GM12873 (cell line): ENCODE data around the gene PLEKHO2.

ENCODE experiments used
- TF ChIP-seq, protein P1 (sequence below): IDR thresholded peaks from 2 replicates; pipeline ENCODE4 v1.5.1; 2012; ENCODE audit warnings: low read depth, mild to moderate bottlenecking, moderate library complexity, low read length, control low read depth; ENCODE audit not compliant: insufficient read depth; ENCODE audit errors: missing control alignments

Gene PLEKHO2

GRCh38 chr15:64824929-64825430, 16.7 kb upstream of the PLEKHO2 start:
- TF ChIP-seq, protein P1, sequence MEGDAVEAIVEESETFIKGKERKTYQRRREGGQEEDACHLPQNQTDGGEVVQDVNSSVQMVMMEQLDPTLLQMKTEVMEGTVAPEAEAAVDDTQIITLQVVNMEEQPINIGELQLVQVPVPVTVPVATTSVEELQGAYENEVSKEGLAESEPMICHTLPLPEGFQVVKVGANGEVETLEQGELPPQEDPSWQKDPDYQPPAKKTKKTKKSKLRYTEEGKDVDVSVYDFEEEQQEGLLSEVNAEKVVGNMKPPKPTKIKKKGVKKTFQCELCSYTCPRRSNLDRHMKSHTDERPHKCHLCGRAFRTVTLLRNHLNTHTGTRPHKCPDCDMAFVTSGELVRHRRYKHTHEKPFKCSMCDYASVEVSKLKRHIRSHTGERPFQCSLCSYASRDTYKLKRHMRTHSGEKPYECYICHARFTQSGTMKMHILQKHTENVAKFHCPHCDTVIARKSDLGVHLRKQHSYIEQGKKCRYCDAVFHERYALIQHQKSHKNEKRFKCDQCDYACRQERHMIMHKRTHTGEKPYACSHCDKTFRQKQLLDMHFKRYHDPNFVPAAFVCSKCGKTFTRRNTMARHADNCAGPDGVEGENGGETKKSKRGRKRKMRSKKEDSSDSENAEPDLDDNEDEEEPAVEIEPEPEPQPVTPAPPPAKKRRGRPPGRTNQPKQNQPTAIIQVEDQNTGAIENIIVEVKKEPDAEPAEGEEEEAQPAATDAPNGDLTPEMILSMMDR, result no peak

- TF ChIP-seq, protein P1, result no peak
Observed at GRCh38 chr15:64825431-64826294, 16.1 kb upstream of the PLEKHO2 start, which contains the start of gene PIF1. TSS of gene PIF1 (minus strand) at chr15:64825647. CDS start at chr15:64824335, 1,312 bp downstream.

DNA sequence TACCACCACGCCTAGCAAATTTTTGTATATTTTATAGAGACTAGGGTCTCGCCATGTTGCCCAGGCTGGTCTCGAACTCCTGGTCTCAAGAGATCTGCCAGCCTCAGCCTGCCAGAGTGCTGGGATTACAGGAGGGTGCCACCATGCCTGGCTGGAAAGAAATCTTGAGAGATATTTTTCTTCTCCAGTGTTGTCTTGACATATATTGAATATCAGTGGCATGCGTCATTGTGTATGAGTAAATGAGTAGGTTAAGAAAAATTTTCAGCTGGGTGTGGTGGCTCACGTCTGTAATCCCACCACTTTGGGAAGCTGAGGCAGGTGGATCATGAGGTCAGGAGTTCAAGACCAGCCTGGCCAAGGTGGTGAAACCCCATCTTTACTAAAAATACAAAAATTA, 12.7 kb upstream of the PLEKHO2 start:
- TF ChIP-seq, protein P1, result no peak

GRCh38 chr15:64833690-64834089, 8.0 kb upstream of the PLEKHO2 start:
- TF ChIP-seq, protein P1, result no peak

- TF ChIP-seq, protein P1, result no peak
Observed at GRCh38 chr15:64836023-64836536, 5.6 kb upstream of the PLEKHO2 start.

DNA sequence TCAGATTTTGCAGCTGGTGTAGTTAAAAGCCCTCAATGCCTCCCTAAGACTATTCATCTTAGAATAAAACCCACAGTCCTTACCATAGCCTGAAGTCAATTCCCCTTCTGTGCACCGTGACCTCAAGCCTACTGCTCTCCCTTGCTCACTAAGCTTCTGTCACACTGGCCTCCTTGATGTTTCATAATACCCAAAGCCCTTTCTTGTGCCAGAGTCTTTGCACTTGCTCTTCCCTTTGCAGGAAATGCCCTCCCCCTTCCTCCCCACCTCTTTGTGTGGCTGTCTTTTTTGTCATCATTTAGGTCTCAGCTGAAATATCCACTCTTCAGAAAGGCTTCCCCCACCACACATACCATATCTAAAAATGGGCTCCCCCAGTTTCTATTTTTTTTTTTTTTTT, 4.2 kb upstream of the PLEKHO2 start:
- TF ChIP-seq, protein P1, result no peak

DNA sequence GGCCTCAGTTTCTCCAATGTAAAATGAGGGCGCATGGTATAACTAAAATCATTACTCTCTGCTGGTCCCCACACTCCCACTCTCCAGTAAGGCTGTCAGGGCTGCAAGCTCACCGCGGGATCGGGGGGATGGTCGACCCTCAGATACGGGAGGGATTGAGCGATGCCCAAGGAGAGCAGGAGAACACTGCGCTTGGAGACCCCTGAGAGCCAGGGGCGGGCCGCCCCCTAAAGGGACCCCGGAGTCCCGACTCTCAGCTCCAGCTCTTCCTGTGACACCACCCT, 713 bp upstream of the PLEKHO2 start:
- TF ChIP-seq, protein P1, result no peak
